Astrocyte (in vitro differentiated cells and primary cell): Measurements from ENCODE around the gene USP17L17. TPM values are rescaled to one million over a fixed set of nuclear protein-coding genes. Genes with fewer than 3 reads are reported as not detected.
"Not testable (repeated sequence)": the region's sequence is repeated elsewhere in the genome, so short reads cannot be mapped to it uniquely, and the experiment has no call there.

Experiments used
- DNase-seq: peaks from one replicate; pipeline ENCODE4 v3.0.0-alpha.2; 2010; ENCODE audit warnings: low read depth
- FAIRE-seq: peaks from 2 replicates; lab custom pipeline; 2011; peaks lifted over from hg19 to GRCh38; lab: Jason Lieb, UNC
- H2AFZ ChIP-seq: 2 replicates; pipeline ENCODE4 v1.6.0; 2012; ENCODE audit warnings: low read depth, low read length, inconsistent platforms
- H3K27ac ChIP-seq: 2 replicates; pipeline ENCODE4 v1.5.1; 2011; ENCODE audit warnings: low read depth, low read length, inconsistent platforms
- H3K27me3 ChIP-seq: 2 replicates; pipeline ENCODE4 v1.6.0; 2011; ENCODE audit warnings: low read length, inconsistent platforms; ENCODE audit not compliant: insufficient read depth
- H3K36me3 ChIP-seq: 2 replicates; pipeline ENCODE4 v1.5.1; 2011; ENCODE audit warnings: low read length, inconsistent platforms; ENCODE audit not compliant: insufficient read depth
- H3K4me1 ChIP-seq: 2 replicates; pipeline ENCODE4 v1.5.1; 2011; ENCODE audit warnings: low read length, inconsistent platforms; ENCODE audit not compliant: insufficient read depth
- H3K4me2 ChIP-seq: 2 replicates; pipeline ENCODE4 v1.6.0; 2012; ENCODE audit warnings: low read length, inconsistent platforms
- H3K4me3 ChIP-seq: 2 replicates; pipeline ENCODE4 v1.5.1; 2011; ENCODE audit warnings: low read depth, mild to moderate bottlenecking, low read length, inconsistent platforms; ENCODE audit not compliant: insufficient read depth
- H3K79me2 ChIP-seq: 2 replicates; pipeline ENCODE4 v1.6.0; 2012; ENCODE audit warnings: mild to moderate bottlenecking, low read length, inconsistent platforms; ENCODE audit not compliant: insufficient read depth
- H3K9ac ChIP-seq: 2 replicates; pipeline ENCODE4 v1.6.0; 2012; ENCODE audit warnings: mild to moderate bottlenecking, low read length, inconsistent platforms
- H3K9me3 ChIP-seq: 2 replicates; pipeline ENCODE4 v1.5.1; 2012; ENCODE audit warnings: low read depth, mild to moderate bottlenecking, low read length, inconsistent platforms; ENCODE audit not compliant: insufficient read depth
- H4K20me1 ChIP-seq: 2 replicates; pipeline ENCODE4 v1.6.0; 2012; ENCODE audit warnings: low read length, inconsistent platforms; ENCODE audit not compliant: insufficient read depth
- H3K27ac Mint-ChIP-seq: one replicate; pipeline ENCODE4 v1.8.0; 2021; ENCODE audit warnings: mild to moderate bottlenecking, mixed read lengths; ENCODE audit not compliant: unreplicated experiment
- H3K27me3 Mint-ChIP-seq: one replicate; pipeline ENCODE4 v1.8.0; 2021; ENCODE audit warnings: low read depth, mixed read lengths; ENCODE audit not compliant: unreplicated experiment
- H3K36me3 Mint-ChIP-seq: one replicate; pipeline ENCODE4 v1.8.0; 2021; ENCODE audit warnings: low read depth, mixed read lengths; ENCODE audit not compliant: unreplicated experiment
- H3K4me1 Mint-ChIP-seq: one replicate; pipeline ENCODE4 v1.8.0; 2021; ENCODE audit warnings: low read depth, mixed read lengths; ENCODE audit not compliant: unreplicated experiment
- H3K4me3 Mint-ChIP-seq: one replicate; pipeline ENCODE4 v1.8.0; 2021; ENCODE audit warnings: mild to moderate bottlenecking, moderate library complexity, mixed read lengths; ENCODE audit not compliant: unreplicated experiment
- H3K9me3 Mint-ChIP-seq: one replicate; pipeline ENCODE4 v1.8.0; 2021; ENCODE audit warnings: mild to moderate bottlenecking, mixed read lengths; ENCODE audit not compliant: unreplicated experiment
- total RNA-seq: library from RNA; stranded (reverse); gene quantifications from 2 replicates; pipeline ENCODE4 v1.2.1, GENCODE V29; 2021

USP17L17 gene
- total RNA-seq, 1 donor from 2014 or later, result not detected

- FAIRE-seq, H3K4me1 Mint-ChIP-seq, H3K36me3 Mint-ChIP-seq, DNase-seq, H4K20me1 ChIP-seq, H3K4me3 Mint-ChIP-seq, H3K27me3 ChIP-seq, H3K9me3 Mint-ChIP-seq, H2AFZ ChIP-seq, H3K9me3 ChIP-seq, H3K4me3 ChIP-seq, H3K4me2 ChIP-seq, H3K36me3 ChIP-seq, H3K9ac ChIP-seq, H3K4me1 ChIP-seq, H3K27ac Mint-ChIP-seq, H3K79me2 ChIP-seq, H3K27me3 Mint-ChIP-seq, H3K27ac ChIP-seq: not testable (repeated sequence)
These were observed 13.4 kb upstream of the USP17L17 start for GRCh38 chr4:9230249-9230648.

GRCh38 chr4:9234085-9234484 is 9.6 kb upstream of the USP17L17 start, which contains the start of gene USP17L15:
Gene USP17L15, plus strand, starts transcription at chr4:9234385. Its CDS starts 0 bp downstream, at chr4:9234385.
- not testable (repeated sequence) for H4K20me1 ChIP-seq, H3K9me3 Mint-ChIP-seq, H3K27me3 Mint-ChIP-seq, H3K4me3 Mint-ChIP-seq, H3K27ac ChIP-seq, H3K9ac ChIP-seq, H3K4me1 Mint-ChIP-seq, DNase-seq, FAIRE-seq, H3K4me1 ChIP-seq, H3K9me3 ChIP-seq, H2AFZ ChIP-seq, H3K36me3 ChIP-seq, H3K27ac Mint-ChIP-seq, H3K27me3 ChIP-seq, H3K79me2 ChIP-seq, H3K4me2 ChIP-seq, H3K4me3 ChIP-seq, H3K36me3 Mint-ChIP-seq

- not testable (repeated sequence) for FAIRE-seq, H3K9me3 ChIP-seq, H4K20me1 ChIP-seq, H3K4me1 Mint-ChIP-seq, H3K36me3 ChIP-seq, H3K27me3 Mint-ChIP-seq, H3K4me2 ChIP-seq, H3K4me1 ChIP-seq, H2AFZ ChIP-seq, H3K36me3 Mint-ChIP-seq, H3K79me2 ChIP-seq, H3K9me3 Mint-ChIP-seq, H3K9ac ChIP-seq, H3K27ac ChIP-seq, H3K4me3 ChIP-seq, H3K27ac Mint-ChIP-seq, H3K27me3 ChIP-seq, H3K4me3 Mint-ChIP-seq
- peak; percentile 0 for DNase-seq
These were observed 5.2 kb upstream of the USP17L17 start for GRCh38 chr4:9238461-9238860.

- not testable (repeated sequence) for H3K4me1 Mint-ChIP-seq, H3K36me3 Mint-ChIP-seq, H3K9me3 ChIP-seq, H3K27me3 Mint-ChIP-seq, FAIRE-seq, H3K36me3 ChIP-seq, H3K79me2 ChIP-seq, H3K9me3 Mint-ChIP-seq, H2AFZ ChIP-seq, H3K27me3 ChIP-seq, H3K27ac ChIP-seq, H3K4me2 ChIP-seq, H3K4me3 Mint-ChIP-seq, H3K4me3 ChIP-seq, H4K20me1 ChIP-seq, DNase-seq, H3K4me1 ChIP-seq, H3K9ac ChIP-seq, H3K27ac Mint-ChIP-seq
These were observed 4.4 kb downstream of the USP17L17 start, which contains the start of gene USP17L18 for GRCh38 chr4:9247953-9248680. Gene USP17L18, plus strand, starts transcription at chr4:9248630. Its CDS starts 0 bp downstream, at chr4:9248630.

GRCh38 chr4:9253078-9253477 is 9.4 kb downstream of the USP17L17 start, which contains the start of gene USP17L19:
Gene USP17L19, plus strand, starts transcription at chr4:9253378. Its CDS starts 0 bp downstream, at chr4:9253378.
- not testable (repeated sequence) for H3K27me3 Mint-ChIP-seq, H3K27me3 ChIP-seq, FAIRE-seq, H3K36me3 ChIP-seq, H3K4me3 Mint-ChIP-seq, H3K9ac ChIP-seq, H2AFZ ChIP-seq, H3K36me3 Mint-ChIP-seq, H3K4me2 ChIP-seq, H3K27ac Mint-ChIP-seq, H3K4me1 ChIP-seq, H3K79me2 ChIP-seq, H3K9me3 ChIP-seq, H3K4me3 ChIP-seq, DNase-seq, H3K9me3 Mint-ChIP-seq, H4K20me1 ChIP-seq, H3K27ac ChIP-seq, H3K4me1 Mint-ChIP-seq

- not testable (repeated sequence) for H3K36me3 Mint-ChIP-seq, H3K4me3 ChIP-seq, H3K9ac ChIP-seq, H2AFZ ChIP-seq, H3K27me3 ChIP-seq, H3K27me3 Mint-ChIP-seq, H4K20me1 ChIP-seq, H3K27ac Mint-ChIP-seq, H3K4me2 ChIP-seq, H3K79me2 ChIP-seq, H3K27ac ChIP-seq, H3K9me3 Mint-ChIP-seq, H3K4me3 Mint-ChIP-seq, DNase-seq, FAIRE-seq, H3K4me1 ChIP-seq, H3K9me3 ChIP-seq, H3K4me1 Mint-ChIP-seq, H3K36me3 ChIP-seq
These were observed 14.1 kb downstream of the USP17L17 start, which contains the start of gene USP17L20 for GRCh38 chr4:9257824-9258223. Gene USP17L20, plus strand, starts transcription at chr4:9258124. Its CDS starts 0 bp downstream, at chr4:9258124.
